ENCODE measurements around the gene TRPV2.

GRCh38 chr17:16475179-16475704, 59.9 kb downstream of the TRPV2 start:
- no peak for TF ChIP-seq CTCF (IDR thresholded peaks at IDR 0.05)
- no peak for TF ChIP-seq POLR2A (IDR thresholded peaks at IDR 0.05)
- TF ChIP-seq POLR2AphosphoS5 (IDR thresholded peaks at IDR 0.05) = no peak
- TF ChIP-seq EP300 (IDR thresholded peaks at IDR 0.05) = no peak
